ENCODE data around the gene RAB27B.

DNA sequence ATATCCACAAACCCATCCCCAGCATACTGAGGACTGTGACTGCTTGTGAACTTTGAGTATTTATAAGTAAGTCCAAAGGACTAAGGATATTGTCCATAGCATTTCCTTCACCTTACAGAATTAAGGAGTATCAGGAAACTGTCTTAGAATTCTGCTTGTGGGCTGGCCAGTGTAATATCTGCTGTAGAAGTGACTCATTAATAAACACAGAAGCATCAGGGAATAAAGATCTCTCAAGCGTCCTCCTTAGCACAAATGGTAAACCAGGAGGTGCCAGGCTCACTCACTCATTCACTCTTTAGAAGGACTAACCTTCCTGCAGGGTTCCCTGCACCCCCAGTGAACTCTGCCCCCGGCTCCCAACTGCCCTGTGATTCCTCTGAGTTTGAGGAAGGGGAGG, 100.0 kb downstream of the RAB27B start:
- TF ChIP-seq, protein P1, sequence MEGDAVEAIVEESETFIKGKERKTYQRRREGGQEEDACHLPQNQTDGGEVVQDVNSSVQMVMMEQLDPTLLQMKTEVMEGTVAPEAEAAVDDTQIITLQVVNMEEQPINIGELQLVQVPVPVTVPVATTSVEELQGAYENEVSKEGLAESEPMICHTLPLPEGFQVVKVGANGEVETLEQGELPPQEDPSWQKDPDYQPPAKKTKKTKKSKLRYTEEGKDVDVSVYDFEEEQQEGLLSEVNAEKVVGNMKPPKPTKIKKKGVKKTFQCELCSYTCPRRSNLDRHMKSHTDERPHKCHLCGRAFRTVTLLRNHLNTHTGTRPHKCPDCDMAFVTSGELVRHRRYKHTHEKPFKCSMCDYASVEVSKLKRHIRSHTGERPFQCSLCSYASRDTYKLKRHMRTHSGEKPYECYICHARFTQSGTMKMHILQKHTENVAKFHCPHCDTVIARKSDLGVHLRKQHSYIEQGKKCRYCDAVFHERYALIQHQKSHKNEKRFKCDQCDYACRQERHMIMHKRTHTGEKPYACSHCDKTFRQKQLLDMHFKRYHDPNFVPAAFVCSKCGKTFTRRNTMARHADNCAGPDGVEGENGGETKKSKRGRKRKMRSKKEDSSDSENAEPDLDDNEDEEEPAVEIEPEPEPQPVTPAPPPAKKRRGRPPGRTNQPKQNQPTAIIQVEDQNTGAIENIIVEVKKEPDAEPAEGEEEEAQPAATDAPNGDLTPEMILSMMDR (IDR thresholded peaks at IDR 0.05): no peak
- no peak for TF ChIP-seq POLR2A (IDR thresholded peaks at IDR 0.05)

All from vagina (tissue), 2 donors.